GM12878 (cell line): Measurements from ENCODE around the gene RABEP2. TPM values are rescaled to one million over a fixed set of nuclear protein-coding genes. Genes with fewer than 3 reads are reported as not detected.
A peak's percentile ranks its signal among the peaks of the same experiment; 100 is the strongest.

Source experiments
- BCL11A ChIP-seq: IDR thresholded peaks from 2 replicates; pipeline ENCODE4 v1.6.1; 2011; ENCODE audit warnings: low read depth, low read length
- EGR1 ChIP-seq, 2 experiments: IDR thresholded peaks; 1 replicate in 1 of 2; 2 replicates in 1 of 2; pipeline ENCODE4 v1.6.1; 2011 to 2012; ENCODE audit warnings: low read depth in 2 of 2, low read length in 2 of 2, borderline replicate concordance in 1 of 2, mild to moderate bottlenecking in 1 of 2, moderate library complexity in 1 of 2
- EZH2 ChIP-seq: IDR thresholded peaks from 2 replicates; pipeline ENCODE4 v1.6.1; 2012; ENCODE audit warnings: low read depth, mild to moderate bottlenecking, control low read depth, inconsistent platforms, low read length, borderline replicate concordance; ENCODE audit not compliant: control insufficient read depth
- FOS ChIP-seq: IDR thresholded peaks from 3 replicates; pipeline ENCODE4 v1.6.1; 2011; ENCODE audit warnings: borderline replicate concordance; ENCODE audit not compliant: insufficient read length; ENCODE audit errors: extremely low read depth
- HCFC1 ChIP-seq: fragments of 150-350 bp; IDR thresholded peaks from 2 replicates; pipeline ENCODE4 v1.6.1; 2014; ENCODE audit warnings: low read length
- IRF4 ChIP-seq: IDR thresholded peaks from 2 replicates; pipeline ENCODE4 v1.6.1; 2011; ENCODE audit warnings: low read depth, low read length
- JUNB ChIP-seq: IDR thresholded peaks from 2 replicates; pipeline ENCODE4 v1.6.1; 2016; ENCODE audit warnings: antibody characterized with exemption, mild to moderate bottlenecking
- KDM1A ChIP-seq: fragments of 200-600 bp; sonication (generic); IDR thresholded peaks from 2 replicates; pipeline ENCODE4 v1.6.1; 2016; ENCODE audit warnings: borderline replicate concordance
- MTA2 ChIP-seq: fragments of 450-650 bp; IDR thresholded peaks from 2 replicates; pipeline ENCODE4 v1.6.1; 2016; ENCODE audit warnings: low read depth, mild to moderate bottlenecking, moderate library complexity
- NR2F1 ChIP-seq: fragments of 450-650 bp; conservative IDR thresholded peaks from 2 replicates; pipeline ENCODE4 v1.6.1; 2017; ENCODE audit warnings: mild to moderate bottlenecking
- NRF1 ChIP-seq: conservative IDR thresholded peaks from 2 replicates; pipeline ENCODE4 v1.6.1; 2011; ENCODE audit warnings: mild to moderate bottlenecking, low read depth, low read length, improper control_type of control experiment
- POLR2AphosphoS2 ChIP-seq: IDR thresholded peaks from 2 replicates; pipeline ENCODE4 v1.6.1; 2011; ENCODE audit warnings: low read depth, mild to moderate bottlenecking, low read length, improper control_type of control experiment, moderate library complexity
- POLR2AphosphoS5 ChIP-seq: IDR thresholded peaks from 2 replicates; pipeline ENCODE4 v1.6.1; 2011; ENCODE audit warnings: mild to moderate bottlenecking, low read length, inconsistent platforms
- RELA ChIP-seq: fragments of 450-650 bp; IDR thresholded peaks from 2 replicates; pipeline ENCODE4 v1.8.0; 2014; ENCODE audit warnings: borderline replicate concordance; ENCODE audit not compliant: partially characterized antibody
- SMARCA5 ChIP-seq: fragments of 450-650 bp; IDR thresholded peaks from 2 replicates; pipeline ENCODE4 v1.6.1; 2017; ENCODE audit warnings: mild to moderate bottlenecking
- SRF ChIP-seq, 2 experiments: IDR thresholded peaks; 2 replicates each; pipeline ENCODE4 v1.6.1; 2011; ENCODE audit warnings: low read depth in 2 of 2, low read length in 2 of 2, mild to moderate bottlenecking in 1 of 2, moderate library complexity in 1 of 2
- ZBED1 ChIP-seq: IDR thresholded peaks from 2 replicates; pipeline ENCODE4 v1.6.1; 2016; ENCODE audit warnings: borderline replicate concordance
- ZNF217 ChIP-seq: fragments of 450-650 bp; IDR thresholded peaks from 2 replicates; pipeline ENCODE4 v1.6.1; 2017; ENCODE audit warnings: antibody characterized with exemption, mild to moderate bottlenecking
- ZZZ3 ChIP-seq: IDR thresholded peaks from 2 replicates; pipeline ENCODE4 v1.6.1; 2011; ENCODE audit warnings: low read depth; ENCODE audit not compliant: control insufficient read depth, insufficient read length
- polyA plus RNA-seq, 11 experiments: library from polyadenylated mRNA; depleted of rRNA in 4 of 11; unstranded in 6 of 11; stranded (reverse) in 5 of 11; fragments of >200 nt; fragmentation: Nextera tagmentation in 4 of 11; fragmentation: Illumina TruSeq in 1 of 11; extraction: Ambion mirVana in 4 of 11; extraction: Trizol in 1 of 11; gene quantifications; 1 replicate in 1 of 11; 2 replicates in 10 of 11; pipeline versions ENCODE4 v1.2.1 to v1.2.3, GENCODE V29; 2011 to 2016; ENCODE audit warnings: inconsistent platforms in 2 of 11, missing spikeins in 2 of 11, low read depth in 1 of 11
- total RNA-seq, 4 experiments: library from RNA; depleted of rRNA in 3 of 4; stranded (reverse); fragments of >200 nt in 3 of 4; fragmentation: Illumina TruSeq in 1 of 4; extraction: Trizol in 1 of 4; gene quantifications; 2 replicates each; pipeline versions ENCODE4 v1.2.1 to v1.2.3, GENCODE V29; 2013 to 2021
- TF ChIP-seq, protein P1 (sequence below): IDR thresholded peaks from 2 replicates; pipeline ENCODE4 v1.6.1; 2012; ENCODE audit warnings: low read depth, low read length, improper control_type of control experiment
- TF ChIP-seq, protein P2 (sequence below): fragments of 450-650 bp; formaldehyde crosslinking; IDR thresholded peaks from 2 replicates; pipeline ENCODE4 v1.5.0; 2022; ENCODE audit warnings: mild to moderate bottlenecking, missing genetic modification characterization
- TF ChIP-seq, protein P3 (sequence below): IDR thresholded peaks from 2 replicates; pipeline ENCODE4 v1.6.1; 2012; ENCODE audit warnings: mild to moderate bottlenecking, low read depth, low read length
- TF ChIP-seq, protein P4 (sequence below): IDR thresholded peaks from 2 replicates; pipeline ENCODE4 v1.6.1; 2012; ENCODE audit warnings: low read depth, low read length, improper control_type of control experiment

RABEP2 gene
- total and polyA plus RNA-seq, 10 of the 15 experiments (the other 5 are each of a cell fraction or from before 2014, with no cell fraction given) = 0.47 to 33.2 (median 18.6) TPM

DNA sequence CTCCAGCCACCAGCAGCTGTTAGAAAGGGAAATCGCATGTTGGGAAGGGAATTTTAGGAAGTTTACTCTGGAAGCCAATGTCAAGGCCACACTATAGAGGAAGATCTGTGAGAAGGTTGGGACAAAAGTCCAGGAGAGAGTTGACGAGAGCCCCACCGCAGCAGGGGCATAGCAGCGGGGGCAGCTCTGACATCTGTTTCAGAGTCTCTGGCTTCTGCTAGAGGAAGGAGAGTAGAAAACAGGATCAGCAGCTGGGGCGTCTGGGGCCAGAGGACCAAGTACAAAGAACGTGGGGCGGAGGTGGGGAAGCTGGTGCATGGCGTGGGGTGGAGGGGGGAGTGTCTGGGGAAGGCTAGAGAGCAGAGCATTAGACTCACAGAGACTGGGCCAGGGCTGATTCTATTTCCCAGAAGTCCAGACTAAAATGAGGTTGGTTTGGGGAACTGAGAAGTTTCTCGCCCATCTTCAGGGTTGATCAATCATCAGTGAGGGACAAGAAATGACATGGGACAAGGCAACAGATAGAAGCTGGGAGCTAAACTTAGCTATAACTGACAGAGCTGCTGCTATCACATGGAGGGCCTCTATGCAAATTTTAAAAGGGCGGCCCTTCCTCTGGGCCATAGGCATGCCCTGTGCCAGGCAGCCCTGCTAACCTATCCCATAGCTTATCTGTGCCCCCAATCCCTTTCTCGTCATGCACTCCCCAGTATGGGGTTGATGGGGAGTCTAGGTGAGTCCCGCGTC lies 1.2 kb downstream of the RABEP2 start (continued):
- TF ChIP-seq ZZZ3 = no peak
- TF ChIP-seq NRF1 = no peak
- no peak for TF ChIP-seq NR2F1
- TF ChIP-seq HCFC1 = no peak; the same call in 1 of the 2 replicates
- TF ChIP-seq, protein P1, sequence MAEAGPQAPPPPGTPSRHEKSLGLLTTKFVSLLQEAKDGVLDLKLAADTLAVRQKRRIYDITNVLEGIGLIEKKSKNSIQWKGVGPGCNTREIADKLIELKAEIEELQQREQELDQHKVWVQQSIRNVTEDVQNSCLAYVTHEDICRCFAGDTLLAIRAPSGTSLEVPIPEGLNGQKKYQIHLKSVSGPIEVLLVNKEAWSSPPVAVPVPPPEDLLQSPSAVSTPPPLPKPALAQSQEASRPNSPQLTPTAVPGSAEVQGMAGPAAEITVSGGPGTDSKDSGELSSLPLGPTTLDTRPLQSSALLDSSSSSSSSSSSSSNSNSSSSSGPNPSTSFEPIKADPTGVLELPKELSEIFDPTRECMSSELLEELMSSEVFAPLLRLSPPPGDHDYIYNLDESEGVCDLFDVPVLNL = no peak
- peak; percentile 72; the same call in 1 of the 2 replicates for TF ChIP-seq POLR2AphosphoS2
- TF ChIP-seq POLR2AphosphoS5 = peak; percentile 73
- TF ChIP-seq IRF4 = peak; percentile 41; the same call in 1 of the 2 replicates
- TF ChIP-seq, protein P2, sequence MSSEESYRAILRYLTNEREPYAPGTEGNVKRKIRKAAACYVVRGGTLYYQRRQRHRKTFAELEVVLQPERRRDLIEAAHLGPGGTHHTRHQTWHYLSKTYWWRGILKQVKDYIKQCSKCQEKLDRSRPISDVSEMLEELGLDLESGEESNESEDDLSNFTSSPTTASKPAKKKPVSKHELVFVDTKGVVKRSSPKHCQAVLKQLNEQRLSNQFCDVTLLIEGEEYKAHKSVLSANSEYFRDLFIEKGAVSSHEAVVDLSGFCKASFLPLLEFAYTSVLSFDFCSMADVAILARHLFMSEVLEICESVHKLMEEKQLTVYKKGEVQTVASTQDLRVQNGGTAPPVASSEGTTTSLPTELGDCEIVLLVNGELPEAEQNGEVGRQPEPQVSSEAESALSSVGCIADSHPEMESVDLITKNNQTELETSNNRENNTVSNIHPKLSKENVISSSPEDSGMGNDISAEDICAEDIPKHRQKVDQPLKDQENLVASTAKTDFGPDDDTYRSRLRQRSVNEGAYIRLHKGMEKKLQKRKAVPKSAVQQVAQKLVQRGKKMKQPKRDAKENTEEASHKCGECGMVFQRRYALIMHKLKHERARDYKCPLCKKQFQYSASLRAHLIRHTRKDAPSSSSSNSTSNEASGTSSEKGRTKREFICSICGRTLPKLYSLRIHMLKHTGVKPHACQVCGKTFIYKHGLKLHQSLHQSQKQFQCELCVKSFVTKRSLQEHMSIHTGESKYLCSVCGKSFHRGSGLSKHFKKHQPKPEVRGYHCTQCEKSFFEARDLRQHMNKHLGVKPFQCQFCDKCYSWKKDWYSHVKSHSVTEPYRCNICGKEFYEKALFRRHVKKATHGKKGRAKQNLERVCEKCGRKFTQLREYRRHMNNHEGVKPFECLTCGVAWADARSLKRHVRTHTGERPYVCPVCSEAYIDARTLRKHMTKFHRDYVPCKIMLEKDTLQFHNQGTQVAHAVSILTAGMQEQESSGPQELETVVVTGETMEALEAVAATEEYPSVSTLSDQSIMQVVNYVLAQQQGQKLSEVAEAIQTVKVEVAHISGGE = no peak
- peak; percentile 54; the same call in 1 of the 2 replicates for TF ChIP-seq MTA2
- TF ChIP-seq SMARCA5 = no peak
- TF ChIP-seq RELA = no peak
- no peak for TF ChIP-seq KDM1A
- no peak; the same call in 1 of the 2 replicates for TF ChIP-seq ZBED1
- 0 out of 4 replicates have a peak, but pooled peaks of 1 of the 2 experiments have one; percentile 45 for TF ChIP-seq SRF (IDR thresholded peaks at IDR 0.05; ENCODE audit: low read depth in 2 of 2, low read length in 2 of 2)
- no peak for TF ChIP-seq EZH2
- 0 out of 2 replicates have a peak, but pooled peaks have one; percentile 29 for TF ChIP-seq BCL11A
- TF ChIP-seq EGR1 (IDR thresholded peaks at IDR 0.05; ENCODE audit: borderline replicate concordance in 1 of 2, low read depth in 2 of 2, low read length in 2 of 2) = peak in 1 of 2 experiments; percentile 72; a peak in 1 of 3 replicates
- TF ChIP-seq, protein P3, sequence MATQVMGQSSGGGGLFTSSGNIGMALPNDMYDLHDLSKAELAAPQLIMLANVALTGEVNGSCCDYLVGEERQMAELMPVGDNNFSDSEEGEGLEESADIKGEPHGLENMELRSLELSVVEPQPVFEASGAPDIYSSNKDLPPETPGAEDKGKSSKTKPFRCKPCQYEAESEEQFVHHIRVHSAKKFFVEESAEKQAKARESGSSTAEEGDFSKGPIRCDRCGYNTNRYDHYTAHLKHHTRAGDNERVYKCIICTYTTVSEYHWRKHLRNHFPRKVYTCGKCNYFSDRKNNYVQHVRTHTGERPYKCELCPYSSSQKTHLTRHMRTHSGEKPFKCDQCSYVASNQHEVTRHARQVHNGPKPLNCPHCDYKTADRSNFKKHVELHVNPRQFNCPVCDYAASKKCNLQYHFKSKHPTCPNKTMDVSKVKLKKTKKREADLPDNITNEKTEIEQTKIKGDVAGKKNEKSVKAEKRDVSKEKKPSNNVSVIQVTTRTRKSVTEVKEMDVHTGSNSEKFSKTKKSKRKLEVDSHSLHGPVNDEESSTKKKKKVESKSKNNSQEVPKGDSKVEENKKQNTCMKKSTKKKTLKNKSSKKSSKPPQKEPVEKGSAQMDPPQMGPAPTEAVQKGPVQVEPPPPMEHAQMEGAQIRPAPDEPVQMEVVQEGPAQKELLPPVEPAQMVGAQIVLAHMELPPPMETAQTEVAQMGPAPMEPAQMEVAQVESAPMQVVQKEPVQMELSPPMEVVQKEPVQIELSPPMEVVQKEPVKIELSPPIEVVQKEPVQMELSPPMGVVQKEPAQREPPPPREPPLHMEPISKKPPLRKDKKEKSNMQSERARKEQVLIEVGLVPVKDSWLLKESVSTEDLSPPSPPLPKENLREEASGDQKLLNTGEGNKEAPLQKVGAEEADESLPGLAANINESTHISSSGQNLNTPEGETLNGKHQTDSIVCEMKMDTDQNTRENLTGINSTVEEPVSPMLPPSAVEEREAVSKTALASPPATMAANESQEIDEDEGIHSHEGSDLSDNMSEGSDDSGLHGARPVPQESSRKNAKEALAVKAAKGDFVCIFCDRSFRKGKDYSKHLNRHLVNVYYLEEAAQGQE = no peak
- no peak for TF ChIP-seq JUNB
- TF ChIP-seq, protein P4, sequence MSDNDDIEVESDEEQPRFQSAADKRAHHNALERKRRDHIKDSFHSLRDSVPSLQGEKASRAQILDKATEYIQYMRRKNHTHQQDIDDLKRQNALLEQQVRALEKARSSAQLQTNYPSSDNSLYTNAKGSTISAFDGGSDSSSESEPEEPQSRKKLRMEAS = peak; percentile 86
- no peak for TF ChIP-seq FOS
- no peak for TF ChIP-seq ZNF217
